T-cell (primary cell): ENCODE data around the gene METRNL. TPM values are rescaled to one million over a fixed set of nuclear protein-coding genes. Genes with fewer than 3 reads are reported as not detected.

ENCODE experiments used
- ATAC-seq, 4 experiments: fragments of 200-7000 bp in 3 of 4; fragments of 150-1000 bp in 1 of 4; cut with Tn5 transposase; replicated peaks in 1 of 4; 1 replicate in 3 of 4; 2 replicates in 1 of 4; pipeline ENCODE4 v1.10.0; 2021; ENCODE audit warnings: moderate library complexity in 3 of 4, mild to moderate bottlenecking in 2 of 4, moderate number of reproducible peaks in 1 of 4
- CTCF ChIA-PET, 2 donors: fragments of 300-600 bp; sonication (Branson Sonifier 250); formaldehyde crosslinking; loops; one replicate each; lab custom pipeline; 2022; ENCODE audit warnings: antibody characterized with exemption in 2 of 2; lab: Charles Lee
- POLR2A ChIA-PET, 2 donors: fragments of 300-600 bp; sonication (Branson Sonifier 250); formaldehyde crosslinking; loops; one replicate each; lab custom pipeline; 2022; ENCODE audit warnings: antibody characterized with exemption in 2 of 2; lab: Charles Lee
- DNase-seq, 35 experiments: peaks; one replicate each; pipeline versions ENCODE4 v3.0.0 to v3.0.0-alpha.2; 2013 to 2023
- H3K27ac ChIP-seq: one replicate; pipeline ENCODE4 v1.5.1; 2013; ENCODE audit warnings: low read length
- H3K27me3 ChIP-seq, 2 experiments: replicated peaks in 1 of 2; 1 replicate in 1 of 2; 2 replicates in 1 of 2; pipeline versions ENCODE4 v1.6.1 to v1.7.0; 2013; ENCODE audit warnings: low read length in 1 of 2, mixed read lengths in 1 of 2; ENCODE audit not compliant: control insufficient read depth in 2 of 2, insufficient read depth in 2 of 2; ENCODE audit errors: extremely low read depth in 1 of 2
- H3K36me3 ChIP-seq, 2 donors: 1 replicate in 1 of 2; 2 replicates in 1 of 2; pipeline versions ENCODE4 v1.6.1 to v1.7.0; 2013; ENCODE audit warnings: low read length in 1 of 2; ENCODE audit not compliant: control insufficient read depth in 2 of 2, insufficient read depth in 1 of 2; ENCODE audit errors: extremely low read depth in 1 of 2
- H3K4me1 ChIP-seq, 2 experiments: 1 replicate in 1 of 2; 2 replicates in 1 of 2; pipeline versions ENCODE4 v1.6.1 to v1.7.0; 2013; ENCODE audit warnings: low read length in 2 of 2, mixed read lengths in 1 of 2; ENCODE audit not compliant: insufficient read depth in 2 of 2, control insufficient read depth in 1 of 2; ENCODE audit errors: extremely low read depth in 1 of 2
- H3K4me3 ChIP-seq, 2 donors: 1 replicate in 1 of 2; 2 replicates in 1 of 2; pipeline versions ENCODE4 v1.5.1 to v1.7.0; 2013; ENCODE audit warnings: mild to moderate bottlenecking in 2 of 2, low read length in 1 of 2, moderate library complexity in 1 of 2; ENCODE audit not compliant: control insufficient read depth in 1 of 2; ENCODE audit errors: extremely low read depth in 1 of 2
- H3K9me3 ChIP-seq: 2 replicates; pipeline ENCODE4 v1.7.0; 2013
- H3K27ac Mint-ChIP-seq, 2 donors: one replicate each; pipeline ENCODE4 v1.8.0; 2020 to 2021; ENCODE audit warnings: mild to moderate bottlenecking in 2 of 2, mixed read lengths in 2 of 2
- H3K27me3 Mint-ChIP-seq, 2 donors: one replicate each; pipeline ENCODE4 v1.8.0; 2021 to 2022; ENCODE audit warnings: mixed read lengths in 2 of 2
- H3K36me3 Mint-ChIP-seq: one replicate; pipeline ENCODE4 v1.8.0; 2021; ENCODE audit warnings: mixed read lengths
- H3K4me1 Mint-ChIP-seq, 3 donors: one replicate each; pipeline ENCODE4 v1.8.0; 2020 to 2022; ENCODE audit warnings: mixed read lengths in 3 of 3, mild to moderate bottlenecking in 1 of 3
- H3K4me3 Mint-ChIP-seq, 3 donors: one replicate each; pipeline ENCODE4 v1.8.0; 2020 to 2022; ENCODE audit warnings: mild to moderate bottlenecking in 3 of 3, mixed read lengths in 3 of 3, moderate library complexity in 3 of 3
- H3K9me3 Mint-ChIP-seq, 3 donors: one replicate each; pipeline ENCODE4 v1.8.0; 2020 to 2022; ENCODE audit warnings: mixed read lengths in 3 of 3
- WGBS: methylation state at CpG from one replicate; pipeline ENCODE4 v1.1.5; 2013; ENCODE audit warnings: missing lambda C conversion rate; ENCODE audit not compliant: insufficient coverage; 5-methylcytosine and 5-hydroxymethylcytosine counted together
- total RNA-seq, 35 experiments: library from RNA in 6 of 35; stranded (reverse) in 6 of 35; fragments of 120-200 nt in 1 of 35; gene quantifications; one replicate each; pipeline versions ENCODE4 v1.2.1 to v1.2.4 and lab custom pipeline; 2013 to 2026

METRNL gene
- total RNA-seq, 5 donors from 2014 or later (not counting 1 experiment from before 2014, with no cell fraction given): 7.0 to 50.8 (median 11.9) TPM

- POLR2A ChIA-PET: interaction anchor here (0.6 to 0.7 kb wide), 4 partner anchors 27 to 306 kb away, joined by 5 to 8 read pairs (median 6); no protein-coding TSS in a partner anchor
Observed at GRCh38 chr17:83080858-83081683, 1.7 kb downstream of the METRNL start.

GRCh38 chr17:83081684-83082201 lies 2.3 kb downstream of the METRNL start:
- CTCF ChIA-PET: no interaction called here
- DNase-seq: peak in 30 of 35 experiments; percentile 16 to 69 (median 44)
- Histone ChIP-seq H3K4me3 (peak overlapping the region in 1 of 2 donors; percentile 41), H3K27ac (peak overlapping the region; percentile 44), H3K4me1 (peaks cover 0 to 61% of the 10 kb centered on the region in 2 experiments), H3K36me3 (peaks cover 0 to 3% of the 10 kb centered on the region in 2 donors), H3K9me3 (no peaks in the 10 kb centered on the region), H3K27me3 (peaks cover 0 to 27% of the 10 kb centered on the region in 2 experiments)
- Mint-ChIP-seq H3K4me3 (peak overlapping the region; percentile 62 to 76 (median 71)), H3K4me1 (peaks cover 13 to 49% (median 39%) of the 10 kb centered on the region in 3 donors), H3K27me3 (no peaks in the 10 kb centered on the region), H3K36me3 (no peaks in the 10 kb centered on the region), H3K27ac (peak overlapping the region in 1 of 2 donors; percentile 39), H3K9me3 (no peaks in the 10 kb centered on the region)
- POLR2A ChIA-PET: interaction anchor here in 1 of 2 donors (0.6 kb wide), 2 partner anchors 101 to 307 kb away, joined by 6 to 8 read pairs; no protein-coding TSS in a partner anchor
- WGBS: 61% methylated on average over 14 of the region's 23 CpGs
- ATAC-seq: no peak

More at GRCh38 chr17:83080858-83081683, 1.7 kb downstream of the METRNL start:
- peak overlapping the region; percentile 15 to 41 for H3K4me3 ChIP-seq
- H3K4me3 Mint-ChIP-seq: peak overlapping the region; percentile 62 to 76 (median 71)
- DNase-seq (peak in 21 of 35 experiments; percentile 16 to 47 (median 30)), ATAC-seq (peak in 3 of 4 experiments; percentile 2 to 6 (median 5))
- H3K27ac Mint-ChIP-seq: peak overlapping the region in 1 of 2 donors; percentile 39
- 3% methylated on average over 63 of the region's 91 CpGs for WGBS
- H3K4me1 ChIP-seq: peaks cover 0 to 59% of the 10 kb centered on the region in 2 experiments
- peaks cover 0 to 2% of the 10 kb centered on the region in 2 donors for H3K27me3 Mint-ChIP-seq
- H3K27me3 ChIP-seq: peaks cover 0 to 32% of the 10 kb centered on the region in 2 experiments
- H3K4me1 Mint-ChIP-seq: peaks cover 13 to 44% (median 34%) of the 10 kb centered on the region in 3 donors
- CTCF ChIA-PET: no interaction called here
- no peaks in the 10 kb centered on the region for H3K36me3 Mint-ChIP-seq
- H3K27ac ChIP-seq: peak overlapping the region; percentile 44
- peaks cover 0 to 3% of the 10 kb centered on the region in 2 donors for H3K36me3 ChIP-seq
- H3K9me3 ChIP-seq: no peaks in the 10 kb centered on the region
- H3K9me3 Mint-ChIP-seq: no peaks in the 10 kb centered on the region

- H3K27me3 Mint-ChIP-seq: no peaks in the 10 kb centered on the region
- no peaks in the 10 kb centered on the region for H3K9me3 ChIP-seq
- no peaks in the 10 kb centered on the region for H3K9me3 Mint-ChIP-seq
- H3K27ac Mint-ChIP-seq: peak overlapping the region in 1 of 2 donors; percentile 50
- ATAC-seq (no peak), DNase-seq (no peak)
- peaks cover 0 to 22% of the 10 kb centered on the region in 2 experiments for H3K27me3 ChIP-seq
- ChIA-PET POLR2A (no interaction called here), CTCF (no interaction called here)
- H3K36me3 Mint-ChIP-seq: no peaks in the 10 kb centered on the region
- H3K4me3 Mint-ChIP-seq: peak overlapping the region; percentile 62 to 76 (median 71)
- H3K4me3 ChIP-seq: no peak overlapping the region
- H3K4me1 ChIP-seq: peaks cover 0 to 61% of the 10 kb centered on the region in 2 experiments
- H3K36me3 ChIP-seq: peaks cover 0 to 3% of the 10 kb centered on the region in 2 donors
- peaks cover 13 to 45% (median 39%) of the 10 kb centered on the region in 3 donors for H3K4me1 Mint-ChIP-seq
- peak overlapping the region; percentile 14 for H3K27ac ChIP-seq
- 93% methylated on average over 4 of the region's 8 CpGs for WGBS
Observed at GRCh38 chr17:83082424-83082823, 3.0 kb downstream of the METRNL start.

- Mint-ChIP-seq H3K4me3 (peak overlapping the region; percentile 44 to 76 (median 71)), H3K27me3 (no peaks in the 10 kb centered on the region), H3K27ac (peak overlapping the region; percentile 70 to 79), H3K9me3 (no peaks in the 10 kb centered on the region), H3K4me1 (peaks cover 13 to 44% (median 39%) of the 10 kb centered on the region in 3 donors), H3K36me3 (no peaks in the 10 kb centered on the region)
- peak overlapping the region; percentile 82 for H3K27ac ChIP-seq
- no peak for DNase-seq
- 95% methylated on average over 13 of the region's 20 CpGs for WGBS
- no peak overlapping the region for H3K4me3 ChIP-seq
- peaks cover 0 to 19% of the 10 kb centered on the region in 2 experiments for H3K27me3 ChIP-seq
- H3K36me3 ChIP-seq: peaks cover 0 to 3% of the 10 kb centered on the region in 2 donors
- no peaks in the 10 kb centered on the region for H3K9me3 ChIP-seq
- ChIA-PET POLR2A (no interaction called here), CTCF (no interaction called here)
- H3K4me1 ChIP-seq: peaks cover 0 to 61% of the 10 kb centered on the region in 2 experiments
- ATAC-seq: no peak
Observed at GRCh38 chr17:83082909-83083367, 3.5 kb downstream of the METRNL start.

- Histone ChIP-seq H3K36me3 (peaks cover 0 to 3% of the 10 kb centered on the region in 2 donors), H3K27me3 (peaks cover 0 to 12% of the 10 kb centered on the region in 2 experiments), H3K27ac (peak overlapping the region; percentile 82), H3K4me1 (peaks cover 0 to 60% of the 10 kb centered on the region in 2 experiments), H3K9me3 (no peaks in the 10 kb centered on the region), H3K4me3 (no peak overlapping the region)
- CTCF ChIA-PET: interaction anchor here in 1 of 2 donors (0.7 kb wide), 1 partner anchor 55 kb away, joined by 4 read pairs; no protein-coding TSS in a partner anchor
- Mint-ChIP-seq H3K4me1 (peaks cover 13 to 46% (median 39%) of the 10 kb centered on the region in 3 donors), H3K27me3 (no peaks in the 10 kb centered on the region), H3K9me3 (no peaks in the 10 kb centered on the region), H3K27ac (peak overlapping the region; percentile 70 to 79), H3K4me3 (peak overlapping the region; percentile 44 to 76 (median 71)), H3K36me3 (no peaks in the 10 kb centered on the region)
- ATAC-seq (peak; percentile 15 to 54 (median 32)), DNase-seq (peak in 34 of 35 experiments; percentile 12 to 80 (median 58))
- WGBS: 47% methylated on average over 9 of the region's 25 CpGs
- POLR2A ChIA-PET: interaction anchor here in 1 of 2 donors (0.6 kb wide), 1 partner anchor 116 kb away, joined by 3 read pairs; no protein-coding TSS in a partner anchor
Observed at GRCh38 chr17:83083368-83084201, 4.2 kb downstream of the METRNL start.
